K562 treated with DMSO at 1 percent for 24 hours (cell line): ENCODE data around the gene MYBBP1A. TPM values are rescaled to one million over a fixed set of nuclear protein-coding genes. Genes with fewer than 3 reads are reported as not detected.

Source experiments
- total RNA-seq: library from RNA; unstranded; fragments of 300-600 nt; gene quantifications from 2 replicates; pipeline ENCODE4 v1.2.3, GENCODE V29; 2022; ENCODE audit warnings: low read depth; ENCODE audit not compliant: insufficient read depth

MYBBP1A gene
- total RNA-seq = 17.8 and 18.5 TPM in 2 replicates

GRCh38 chr17:4554997-4555799 lies at the start of gene MYBBP1A:
Gene MYBBP1A (minus strand): TSS chr17:4555384. CDS start chr17:4555324, 60 bp downstream.

GRCh38 chr17:4584101-4584916 lies 29.1 kb upstream of the MYBBP1A start, which contains the start of gene SMTNL2:
Gene SMTNL2 (plus strand): TSS chr17:4584529. CDS start chr17:4584606, 77 bp downstream.

GRCh38 chr17:4560421-4560820 lies 5.2 kb upstream of the MYBBP1A start, which contains the start of gene GGT6:
Gene GGT6 (minus strand): TSS chr17:4560577. CDS start chr17:4560521, 56 bp downstream.

GRCh38 chr17:4498461-4499397 lies 56.5 kb downstream of the MYBBP1A start, which contains the start of gene SPNS2:
Gene SPNS2 (plus strand): TSS chr17:4498881. CDS start chr17:4499048, 167 bp downstream.

Other genes with a start within 250 kb of the MYBBP1A start
- gene UBE2G1, start 188.7 kb downstream of the MYBBP1A start, total RNA-seq = 45.8 and 48.5 TPM in 2 replicates
- not detected in 2 replicates for gene SPNS3, start 121.4 kb downstream of the MYBBP1A start, total RNA-seq
- 0.44 TPM in 1 of 2 replicates, not detected in the other for gene SPNS2, start 56.5 kb downstream of the MYBBP1A start, total RNA-seq
- gene GGT6, start 5.2 kb upstream of the MYBBP1A start, total RNA-seq = not detected in 2 replicates
- not detected in 2 replicates for gene SMTNL2, start 29.1 kb upstream of the MYBBP1A start, total RNA-seq
- gene ALOX15, start 86.3 kb upstream of the MYBBP1A start, total RNA-seq = not detected in 2 replicates
- 52.3 and 54.2 TPM in 2 replicates for gene PELP1, start 148.8 kb upstream of the MYBBP1A start, total RNA-seq
- 26.7 and 34.6 TPM in 2 replicates for gene ARRB2, start 155.2 kb upstream of the MYBBP1A start, total RNA-seq
- 10.4 and 13.5 TPM in 2 replicates for gene MED11, start 176.0 kb upstream of the MYBBP1A start, total RNA-seq
- gene ZMYND15, start 184.4 kb upstream of the MYBBP1A start, total RNA-seq = not detected in 2 replicates
- gene CXCL16, start 184.5 kb upstream of the MYBBP1A start, total RNA-seq = 1.6 and 2.9 TPM in 2 replicates
- not detected in 2 replicates for gene TM4SF5, start 216.5 kb upstream of the MYBBP1A start, total RNA-seq
- 1.9 TPM in 1 of 2 replicates, not detected in the other for gene VMO1, start 231.0 kb upstream of the MYBBP1A start, total RNA-seq
- gene GLTPD2, start 233.6 kb upstream of the MYBBP1A start, total RNA-seq = 1.3 TPM in 1 of 2 replicates, not detected in the other
- 162 and 175 TPM in 2 replicates for gene PSMB6, start 240.8 kb upstream of the MYBBP1A start, total RNA-seq